Measurements from ENCODE around the gene ZNF324.
"Not testable (repeated sequence)": the region's sequence is repeated elsewhere in the genome, so short reads cannot be mapped to it uniquely, and the experiment has no call there.

Gene ZNF324

GRCh38 chr19:58466760-58467589, at the start of gene ZNF324:
Gene ZNF324 (plus strand): TSS chr19:58467080. CDS start chr19:58469186, 2,106 bp downstream.
- peak; percentile 95 for DNase-seq

DNA sequence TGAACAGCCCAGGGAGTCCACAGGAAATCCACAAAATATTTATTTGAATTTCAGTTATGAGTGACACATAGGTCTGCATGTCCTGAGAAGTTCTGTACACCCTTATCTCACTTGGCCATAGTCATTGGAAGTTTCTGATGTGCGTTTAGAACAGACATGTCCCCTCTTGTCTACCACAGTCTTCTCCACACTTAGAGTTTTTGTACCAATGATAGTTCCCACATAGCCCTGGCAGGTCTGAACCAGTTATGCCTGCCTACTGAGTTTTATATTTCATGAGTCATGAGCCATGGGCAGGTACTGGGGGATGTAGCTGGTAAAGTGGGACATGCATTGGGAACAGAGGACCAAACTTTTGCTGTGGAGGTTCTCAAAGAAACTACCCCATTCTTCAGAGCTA, 38.3 kb upstream of the ZNF324 start:
- DNase-seq, result no peak

DNA sequence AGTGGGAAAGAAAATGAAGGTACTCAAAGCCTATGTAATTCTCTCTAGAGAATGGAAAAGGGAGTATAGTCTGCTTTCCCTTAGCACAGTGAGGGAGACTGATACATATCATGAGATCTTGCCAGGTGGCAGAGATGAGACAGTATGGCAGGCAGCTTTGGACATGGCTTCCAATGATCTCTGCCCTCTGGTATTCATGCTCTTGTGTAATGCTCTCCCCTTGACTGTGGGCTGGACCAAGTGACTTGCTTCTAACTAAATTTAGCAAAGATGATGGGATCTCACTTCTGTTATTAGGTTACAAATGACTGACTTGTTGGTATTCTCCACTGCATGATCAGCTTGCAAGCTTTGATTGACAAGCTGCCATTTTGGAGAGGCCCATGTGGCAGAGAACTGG, 37.1 kb upstream of the ZNF324 start:
- DNase-seq, result no peak

DNA sequence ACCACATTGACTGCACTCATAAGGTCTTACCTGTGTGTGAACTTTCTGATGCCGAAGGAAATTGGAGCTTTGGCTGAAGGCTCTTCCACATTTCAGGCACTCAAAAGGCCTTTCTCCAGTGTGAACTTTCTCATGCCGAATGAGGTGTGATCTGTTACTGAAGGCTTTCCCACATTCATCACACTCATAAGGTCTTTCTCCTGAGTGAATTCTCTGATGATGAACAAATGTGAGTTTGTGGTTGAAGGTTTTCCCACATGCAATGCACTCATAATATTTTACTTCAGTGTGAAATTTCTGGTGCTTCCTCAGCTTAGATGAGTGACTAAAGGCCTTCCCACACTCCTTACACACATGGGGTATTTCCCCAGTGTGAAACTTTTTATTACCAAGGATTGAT, 32.7 kb upstream of the ZNF324 start:
- DNase-seq, result no peak

DNA sequence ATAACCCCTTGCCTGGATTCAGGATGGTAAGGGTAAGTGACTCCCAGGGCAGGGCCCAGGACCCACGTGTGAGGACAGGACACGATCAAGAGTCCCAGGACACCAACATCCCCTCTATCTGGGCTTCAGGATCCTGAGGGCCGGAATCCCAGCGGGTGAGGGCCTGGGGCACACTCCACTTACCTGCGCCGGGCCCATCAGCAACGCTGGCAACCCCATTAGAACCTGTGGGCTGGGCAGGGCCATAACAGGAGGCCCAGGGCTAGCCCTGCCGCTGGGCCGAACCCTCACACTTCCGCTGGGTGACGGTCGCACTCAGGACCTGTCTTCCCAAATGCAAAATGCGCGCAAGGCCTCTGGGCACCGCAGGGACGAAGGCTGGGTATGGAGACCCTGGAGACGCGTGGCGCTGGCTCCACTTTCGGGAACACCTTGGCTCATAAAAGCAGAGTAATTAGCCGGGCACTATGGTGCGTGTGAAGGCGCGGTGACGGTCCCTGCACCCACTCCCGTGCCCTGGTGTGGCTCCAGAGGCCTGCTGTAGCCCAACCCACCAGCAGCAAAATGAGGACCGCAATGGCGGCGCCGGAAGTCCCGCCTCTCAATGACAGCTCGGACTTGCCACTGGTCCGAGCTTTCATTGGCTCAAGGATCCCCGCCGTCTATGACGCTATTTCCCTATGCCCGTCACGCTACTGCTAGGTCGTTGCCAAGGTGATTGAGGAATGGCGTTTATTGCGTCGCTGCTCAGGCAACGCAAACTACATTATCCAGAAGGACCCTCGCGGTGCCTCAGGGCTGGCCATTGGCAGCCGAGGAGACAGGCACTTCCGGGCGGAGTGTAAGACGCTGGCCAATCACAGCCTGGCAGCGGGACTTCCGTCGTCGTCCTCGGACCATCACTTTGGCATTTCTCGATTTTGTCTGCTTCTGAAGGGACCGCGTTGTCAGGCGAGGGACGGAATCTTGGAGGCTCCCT, 27.0 kb upstream of the ZNF324 start, which contains the start of gene ZNF132:
Gene ZNF132, minus strand, starts transcription at position 578 of the 979 bp plus-strand sequence. Its CDS starts 332 bp downstream, at position 246.
- DNase-seq, result peak; percentile 99

DNA sequence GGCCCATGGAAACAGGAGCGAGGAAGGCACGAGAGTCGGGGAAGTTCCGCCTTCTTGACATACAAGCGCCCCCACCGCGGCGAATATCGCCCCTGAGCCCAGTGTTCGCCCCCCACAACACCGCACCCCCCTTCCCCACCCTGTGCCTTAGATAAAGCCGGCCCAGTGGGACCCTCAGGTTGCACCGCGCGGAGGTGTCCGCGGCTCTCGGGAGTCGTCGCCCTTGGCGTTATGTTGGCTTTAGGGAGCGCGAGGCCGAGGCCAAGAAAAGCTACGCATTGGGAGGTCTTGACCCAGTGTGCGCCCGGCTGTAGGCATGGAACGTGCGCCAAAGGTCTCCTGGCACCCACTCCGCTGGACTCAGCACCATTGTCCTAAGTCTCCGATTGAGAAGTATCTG, 26.3 kb upstream of the ZNF324 start:
- DNase-seq, result no peak

DNA sequence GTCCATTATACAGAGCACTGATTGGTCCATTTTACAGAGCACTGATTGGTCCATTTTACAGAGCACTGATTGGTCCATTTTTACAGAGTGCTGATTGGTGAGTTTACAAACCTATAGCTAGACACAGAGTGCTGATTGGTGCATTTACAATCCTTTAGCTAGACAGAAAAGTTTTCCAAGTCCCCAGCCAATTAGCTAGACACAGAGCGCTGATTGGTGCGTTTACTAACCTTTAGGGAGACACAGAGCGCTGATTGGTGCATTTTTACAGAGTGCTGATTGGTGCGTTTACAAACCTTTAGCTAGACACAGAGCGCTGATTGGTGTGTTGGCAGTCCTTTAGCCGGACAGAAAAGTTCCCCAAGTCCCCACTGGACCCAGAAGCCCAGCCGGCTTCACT, 23.9 kb upstream of the ZNF324 start:
- DNase-seq, result not testable (repeated sequence)

- DNase-seq, result not testable (repeated sequence)
Observed at GRCh38 chr19:58448860-58449259, 18.0 kb upstream of the ZNF324 start.

DNA sequence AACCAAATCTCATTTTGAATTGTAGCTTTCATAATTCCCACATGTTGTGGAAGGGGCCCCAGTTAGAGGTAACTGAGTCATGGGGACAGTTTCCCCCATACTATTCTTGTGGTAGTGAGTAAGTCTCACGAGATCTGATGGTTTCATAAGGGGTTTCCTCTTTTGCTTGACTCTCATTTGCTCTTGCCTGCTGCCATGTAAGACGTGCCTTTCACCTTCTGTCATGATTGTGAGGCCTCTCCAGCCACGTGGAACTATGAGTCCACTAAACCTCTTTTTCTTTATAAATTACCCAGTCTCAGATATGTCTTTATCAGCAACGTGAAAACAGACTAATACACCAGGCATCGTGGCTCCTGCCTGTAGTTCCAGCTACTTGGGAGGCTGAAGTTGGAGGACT, 16.9 kb upstream of the ZNF324 start:
- DNase-seq, result not testable (repeated sequence)

DNA sequence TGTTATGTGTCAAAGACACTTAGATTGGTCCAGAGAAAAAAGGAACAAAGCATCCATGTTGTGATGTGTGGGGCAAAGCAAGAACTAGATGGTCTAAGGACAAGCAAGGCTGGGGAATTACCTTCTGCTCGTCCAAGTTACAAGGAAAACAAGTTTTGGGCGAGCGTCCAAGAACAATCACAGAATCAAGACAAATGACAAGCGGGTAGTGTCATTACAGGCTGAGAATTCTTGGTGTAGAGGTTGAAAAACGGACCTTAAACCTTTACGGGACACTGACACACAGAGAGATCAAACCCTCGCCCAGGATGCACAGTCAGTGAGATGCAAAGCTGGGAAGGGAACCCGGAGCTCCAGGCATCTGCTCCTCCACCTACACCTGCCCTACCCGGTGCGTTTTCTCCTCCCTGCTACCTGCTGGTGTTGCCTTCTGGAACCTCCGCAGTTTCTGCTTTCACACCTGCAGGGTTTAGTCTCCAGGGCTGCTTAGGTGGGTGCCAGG, 16.0 kb upstream of the ZNF324 start:
- no peak for DNase-seq

DNA sequence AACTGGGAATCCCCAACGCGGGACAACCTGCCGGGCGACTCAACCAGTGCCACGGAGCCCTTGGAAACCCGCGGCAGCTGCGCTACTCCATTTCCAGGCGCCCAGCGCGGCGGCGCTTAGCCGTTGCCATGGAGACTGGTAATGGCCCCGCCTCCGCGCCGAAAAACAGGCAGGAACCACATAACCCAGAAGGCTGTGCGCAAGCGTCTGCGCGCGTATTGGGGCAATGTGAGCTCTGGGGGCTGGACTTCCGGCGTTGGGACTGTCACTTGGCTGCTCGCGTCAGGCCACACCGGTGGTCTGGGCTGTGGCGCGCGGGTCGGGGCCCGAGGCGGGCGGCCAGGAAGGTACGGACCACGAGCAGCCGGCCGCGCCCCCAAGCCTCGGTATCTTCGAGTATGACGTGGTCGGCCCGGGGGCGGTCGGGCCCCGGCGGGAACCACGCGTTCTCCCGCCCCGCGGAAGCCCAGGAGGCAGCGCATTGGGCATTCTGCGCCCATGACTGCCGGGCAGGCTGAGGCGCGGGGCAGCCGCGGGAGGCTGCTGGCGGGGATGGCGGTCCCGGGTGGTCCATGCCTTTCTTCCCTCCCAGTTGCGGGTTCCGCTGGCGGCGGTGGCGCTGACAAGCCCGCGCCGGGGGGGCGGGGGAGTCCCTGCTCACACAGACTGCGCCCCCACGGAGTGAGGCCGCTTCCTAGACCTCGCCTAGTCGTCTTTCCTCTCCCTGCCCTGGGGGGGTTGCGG, 15.3 kb upstream of the ZNF324 start, which contains the start of gene ZNF324B:
Gene ZNF324B, plus strand, starts transcription at position 265 of the 744 bp plus-strand sequence. CDS start 2,080 bp downstream, outside the sequence.
- peak; percentile 96 for DNase-seq

DNA sequence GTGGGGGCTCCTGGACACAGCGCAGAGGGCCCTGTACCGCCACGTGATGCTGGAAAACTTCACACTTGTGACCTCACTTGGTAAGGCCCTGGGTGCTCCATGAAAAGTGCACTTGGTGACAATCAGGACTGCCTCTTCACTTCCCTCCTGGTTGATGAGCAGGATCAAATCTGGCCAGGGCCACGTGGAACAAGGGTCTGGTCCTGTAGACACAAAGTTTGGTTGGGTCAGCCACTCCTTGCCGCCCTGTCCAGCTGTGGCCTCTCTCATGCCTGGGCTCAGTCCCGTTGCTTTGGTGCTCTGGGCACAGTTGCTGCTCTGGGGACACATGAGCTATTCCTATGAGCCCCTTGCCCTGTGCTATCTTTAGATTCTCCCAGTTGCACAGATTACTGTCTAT, 13.1 kb upstream of the ZNF324 start:
- DNase-seq, result no peak

DNA sequence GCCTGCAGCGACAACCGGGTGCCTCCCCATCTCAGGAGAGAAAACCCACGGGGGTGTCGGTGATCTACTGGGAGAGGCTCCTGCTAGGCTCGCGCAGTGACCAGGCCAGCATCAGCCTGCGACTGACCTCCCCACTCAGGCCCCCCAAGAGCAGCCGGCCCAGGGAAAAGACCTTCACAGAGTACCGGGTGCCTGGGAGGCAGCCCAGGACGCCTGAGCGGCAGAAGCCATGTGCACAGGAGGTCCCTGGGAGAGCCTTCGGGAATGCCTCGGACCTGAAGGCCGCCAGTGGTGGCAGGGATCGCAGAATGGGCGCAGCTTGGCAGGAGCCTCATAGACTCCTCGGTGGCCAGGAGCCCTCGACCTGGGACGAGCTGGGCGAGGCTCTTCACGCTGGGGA, 11.6 kb upstream of the ZNF324 start:
- no peak for DNase-seq

DNA sequence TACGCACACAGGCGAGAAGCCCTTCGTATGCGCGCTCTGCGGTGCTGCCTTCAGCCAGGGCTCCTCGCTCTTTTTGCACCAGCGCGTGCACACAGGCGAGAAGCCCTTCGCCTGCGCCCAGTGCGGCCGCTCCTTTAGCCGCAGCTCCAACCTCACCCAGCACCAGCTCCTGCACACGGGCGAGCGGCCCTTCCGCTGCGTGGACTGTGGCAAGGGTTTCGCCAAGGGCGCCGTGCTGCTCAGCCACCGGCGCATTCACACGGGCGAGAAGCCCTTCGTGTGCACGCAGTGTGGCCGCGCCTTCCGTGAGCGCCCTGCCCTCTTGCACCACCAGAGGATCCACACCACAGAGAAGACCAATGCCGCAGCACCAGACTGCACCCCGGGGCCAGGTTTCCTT, 10.8 kb upstream of the ZNF324 start:
- DNase-seq, result no peak

GRCh38 chr19:58460039-58460438, 6.8 kb upstream of the ZNF324 start:
- no peak for DNase-seq

GRCh38 chr19:58466089-58466759, 656 bp upstream of the ZNF324 start:
- no peak for DNase-seq

DNA sequence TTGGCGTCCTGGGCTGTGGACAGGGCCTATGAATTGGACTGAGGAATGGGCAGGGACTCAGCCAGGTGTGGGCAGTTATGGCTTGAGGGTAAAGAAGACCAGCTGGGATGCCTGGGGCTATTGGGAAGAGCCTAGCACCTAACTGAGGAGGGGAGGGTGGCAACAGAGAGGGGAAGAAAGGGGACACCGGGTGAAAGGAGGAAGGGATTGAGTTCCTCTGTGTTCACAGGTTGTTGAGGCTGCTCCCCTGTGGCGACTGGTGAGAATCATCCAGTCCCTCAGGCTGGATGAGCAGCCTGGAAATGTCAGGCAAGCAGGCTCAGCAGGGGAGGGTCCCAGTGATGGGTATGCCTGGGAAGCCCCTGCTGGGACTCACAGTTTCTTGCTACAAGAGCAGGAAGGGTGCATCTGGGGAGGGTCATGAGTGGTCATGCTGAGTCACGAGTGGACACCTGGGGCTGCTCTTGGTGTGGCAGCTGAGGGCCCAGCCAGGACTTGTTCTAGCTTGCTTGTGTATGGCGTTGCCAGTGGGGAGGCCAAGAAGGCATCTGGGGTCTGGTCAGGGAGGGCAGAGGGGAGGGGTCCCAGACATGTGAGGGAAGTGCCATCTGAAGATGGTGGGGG, 1.4 kb downstream of the ZNF324 start:
- no peak for DNase-seq

DNA sequence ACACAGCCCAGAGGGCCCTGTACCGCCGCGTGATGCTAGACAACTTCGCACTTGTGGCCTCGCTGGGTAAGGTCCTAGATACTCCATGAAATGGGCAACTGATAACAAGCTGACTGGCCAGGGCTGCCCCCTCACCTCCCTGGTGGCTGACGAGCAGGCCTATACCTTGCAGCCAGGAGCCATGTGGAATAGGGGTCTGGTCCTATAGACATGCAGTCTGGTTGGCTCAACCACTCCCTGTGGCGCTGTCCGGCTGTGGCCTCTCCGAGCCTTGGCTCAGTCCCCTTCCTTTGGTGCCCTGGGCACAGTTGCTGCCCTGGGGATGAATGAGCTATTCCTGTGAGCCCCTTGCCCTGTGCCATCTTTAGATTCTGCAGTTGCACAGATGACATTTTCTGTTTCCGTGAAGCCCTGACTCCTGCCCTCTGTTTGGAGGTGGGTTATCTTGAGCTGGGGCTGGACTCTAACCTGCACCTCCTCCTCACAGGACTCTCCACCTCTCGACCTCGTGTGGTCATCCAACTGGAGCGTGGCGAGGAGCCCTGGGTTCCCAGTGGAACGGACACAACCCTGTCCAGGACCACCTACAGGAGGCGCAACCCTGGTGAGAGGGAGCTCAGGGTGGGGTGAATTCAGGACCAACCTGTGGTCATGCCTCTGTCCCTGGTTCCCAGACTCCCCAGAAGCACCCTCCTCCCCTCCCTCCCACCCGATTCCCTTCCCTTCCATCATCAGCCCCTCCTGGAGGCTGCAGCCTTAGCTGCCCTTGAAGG, 2.5 kb downstream of the ZNF324 start:
- no peak for DNase-seq

- DNase-seq, result not testable (repeated sequence)
Observed at GRCh38 chr19:58470837-58471543, 4.1 kb downstream of the ZNF324 start.

DNA sequence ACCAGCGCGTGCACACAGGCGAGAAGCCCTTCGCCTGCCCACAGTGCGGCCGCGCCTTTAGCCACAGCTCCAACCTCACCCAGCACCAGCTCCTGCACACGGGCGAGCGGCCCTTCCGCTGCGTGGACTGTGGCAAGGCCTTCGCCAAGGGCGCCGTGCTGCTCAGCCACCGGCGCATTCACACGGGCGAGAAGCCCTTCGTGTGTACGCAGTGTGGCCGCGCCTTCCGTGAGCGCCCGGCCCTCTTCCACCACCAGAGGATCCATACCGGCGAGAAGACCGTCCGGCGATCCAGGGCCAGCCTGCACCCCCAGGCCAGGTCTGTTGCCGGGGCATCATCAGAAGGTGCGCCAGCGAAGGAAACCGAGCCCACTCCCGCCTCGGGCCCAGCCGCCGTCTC, 4.9 kb downstream of the ZNF324 start:
- DNase-seq, result no peak
